ENCODE results near the gene DUSP3.

Gene DUSP3

DNA sequence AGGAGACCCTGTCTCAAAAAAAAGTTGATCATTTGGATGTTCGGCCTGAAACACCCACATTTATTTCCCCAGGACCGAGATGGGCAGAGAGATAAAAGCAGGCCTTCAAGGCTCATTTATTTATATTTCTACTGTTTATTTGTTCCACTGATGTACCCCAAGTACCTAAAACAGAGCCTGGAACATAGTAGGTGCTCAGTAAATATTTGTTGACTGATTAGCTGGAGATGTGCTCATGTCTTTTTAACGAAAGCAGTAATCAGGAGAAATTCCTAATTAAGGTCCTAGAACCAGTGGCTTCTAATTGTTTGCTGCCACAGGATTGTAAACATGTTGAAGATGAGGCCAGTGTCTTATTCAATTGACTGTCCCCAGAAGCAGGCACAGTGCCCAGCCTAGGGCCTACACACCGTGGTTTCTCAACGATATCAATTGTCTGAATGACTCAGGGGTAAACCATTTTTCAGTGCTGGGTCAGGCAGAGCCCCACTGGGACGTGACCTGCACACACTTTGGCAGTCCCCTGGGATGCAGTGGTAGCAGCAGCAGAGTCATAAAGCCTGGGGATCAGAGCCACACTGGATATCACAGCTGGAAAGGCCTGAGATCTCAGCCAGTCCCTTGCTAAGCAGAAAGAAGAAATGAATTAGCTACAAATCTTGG, 54.9 kb downstream of the DUSP3 start:
- no peak for DNase-seq

- DNase-seq, result no peak
These were observed 55.7 kb downstream of the DUSP3 start for GRCh38 chr17:43722870-43723665.

DNA sequence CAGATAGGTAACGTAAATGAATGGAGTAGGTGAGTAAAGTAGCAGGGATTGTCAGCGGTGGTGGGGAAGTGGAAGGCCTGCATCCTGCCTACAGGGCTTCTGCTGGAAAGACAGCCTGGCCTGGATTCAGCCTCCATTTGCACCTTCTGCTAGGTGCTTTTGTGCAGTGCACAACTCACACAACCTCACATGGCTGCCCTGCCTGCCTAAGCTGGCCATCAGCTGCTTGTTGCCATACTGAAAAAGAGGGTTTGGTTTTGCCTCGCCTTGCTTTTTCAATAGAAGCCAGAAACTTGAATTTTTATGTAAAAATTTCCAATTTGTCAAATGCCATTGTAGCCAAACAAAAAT, 56.5 kb downstream of the DUSP3 start:
- no peak for DNase-seq

DNA sequence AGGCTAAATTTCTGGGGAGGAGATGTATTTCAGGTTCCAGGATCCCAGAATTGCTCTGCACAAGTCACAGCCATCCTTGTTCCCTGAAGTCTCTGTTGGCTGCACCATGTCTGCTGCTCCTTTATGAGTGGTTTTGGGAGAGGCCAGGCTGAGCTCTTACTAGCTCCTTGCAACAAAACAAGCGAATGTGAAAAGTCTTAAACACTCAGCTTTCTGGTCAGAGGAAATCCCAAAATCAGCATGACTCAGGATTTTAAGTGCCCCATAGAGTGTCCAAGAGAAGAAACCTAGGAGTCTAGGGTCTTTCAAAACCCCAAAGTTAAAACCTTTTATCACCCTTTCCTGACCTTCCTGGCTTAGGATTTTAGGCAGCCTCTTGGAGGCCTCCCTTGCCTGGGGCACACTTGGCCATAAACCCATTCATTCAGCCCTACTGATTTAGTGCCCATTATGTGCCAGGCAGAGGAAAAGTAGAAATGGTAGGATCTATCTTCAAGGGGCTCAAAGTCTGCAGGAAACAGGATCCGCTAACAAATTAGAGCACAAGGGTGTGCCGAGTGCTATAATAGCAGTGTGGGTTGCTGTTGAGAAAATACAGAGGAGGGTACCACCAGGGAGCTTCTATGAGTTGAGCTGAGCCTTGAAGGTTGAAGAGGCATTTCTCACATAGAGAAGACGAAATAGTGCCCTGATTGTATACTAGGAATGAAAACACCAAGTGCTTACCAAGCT, 57.1 kb downstream of the DUSP3 start:
- no peak for DNase-seq

DNA sequence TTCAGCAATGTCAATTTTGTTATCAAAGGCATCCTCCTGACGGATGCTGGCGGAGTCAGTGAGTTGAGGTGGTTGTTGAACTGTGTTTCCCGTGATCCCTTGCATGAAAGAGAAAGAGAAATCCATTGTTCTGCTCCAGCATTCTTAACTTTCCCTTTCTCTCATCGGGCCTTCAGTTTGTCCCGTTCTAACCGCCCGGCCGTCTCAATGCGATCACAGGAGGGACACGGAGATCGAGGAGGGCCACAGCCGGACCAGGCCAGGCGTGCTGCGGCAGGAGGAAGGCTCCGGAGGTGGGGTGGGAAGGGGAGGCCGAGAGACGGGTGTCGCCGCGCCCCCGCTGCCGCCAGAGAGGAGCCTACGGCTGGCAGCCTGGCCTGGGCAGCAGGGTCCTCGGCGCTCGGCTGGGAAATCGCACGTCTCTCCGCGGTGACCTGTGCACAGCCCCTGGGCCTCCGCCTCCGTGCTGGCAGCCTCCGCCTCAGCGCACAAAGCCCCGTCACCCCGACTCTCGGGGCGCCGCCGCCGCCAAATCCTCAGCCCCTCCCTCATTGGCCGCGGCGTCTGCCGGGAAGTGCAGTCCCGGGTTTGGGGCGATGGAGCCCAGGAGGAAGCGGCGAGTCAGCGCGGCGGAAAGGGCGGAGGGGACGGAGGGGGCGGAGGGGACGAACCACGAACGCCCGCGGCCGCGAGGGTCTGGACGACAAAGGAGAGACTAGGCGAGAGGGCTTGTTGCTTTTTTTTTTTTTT, 58.3 kb downstream of the DUSP3 start:
- DNase-seq, result peak; percentile 70 to 76

DNA sequence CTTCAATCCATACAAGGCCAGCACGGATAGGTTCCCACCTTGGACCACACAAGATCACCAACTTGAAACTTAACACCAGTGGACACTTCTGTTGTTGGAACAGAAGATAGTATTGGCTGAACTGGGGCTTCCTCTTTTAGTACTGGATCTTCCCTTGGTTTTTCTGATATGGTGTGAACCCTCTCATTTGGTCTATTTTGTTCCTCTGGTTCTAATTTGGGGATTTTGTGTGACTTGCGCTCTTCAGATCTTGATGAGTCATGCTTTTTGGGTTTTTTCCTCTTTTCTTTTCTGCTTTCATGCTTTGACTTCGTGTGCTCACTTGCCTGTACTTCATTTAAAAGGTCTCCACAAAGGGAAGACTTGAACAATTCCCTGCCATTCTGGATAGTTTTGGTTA, 59.2 kb downstream of the DUSP3 start:
- no peak for DNase-seq

DNA sequence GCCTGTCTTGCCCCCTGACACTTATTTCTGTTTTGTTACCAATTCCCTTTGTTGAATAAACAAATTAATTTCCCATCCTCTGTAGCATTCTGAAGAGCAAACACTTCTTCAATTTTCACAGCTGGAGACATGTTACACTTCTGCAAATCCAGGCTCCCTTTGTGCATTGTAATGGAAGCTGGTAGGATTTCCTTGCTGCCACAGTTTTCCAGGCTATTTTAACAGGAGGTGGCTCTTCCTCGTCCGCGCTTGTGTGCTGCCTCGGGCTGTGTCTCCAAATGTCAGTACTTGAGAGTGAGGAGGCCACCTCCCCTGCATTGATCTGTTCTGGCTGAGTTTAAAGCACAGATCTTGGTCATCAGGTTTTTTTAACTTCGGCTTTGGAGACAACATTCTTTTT, 60.2 kb downstream of the DUSP3 start:
- no peak for DNase-seq

DNA sequence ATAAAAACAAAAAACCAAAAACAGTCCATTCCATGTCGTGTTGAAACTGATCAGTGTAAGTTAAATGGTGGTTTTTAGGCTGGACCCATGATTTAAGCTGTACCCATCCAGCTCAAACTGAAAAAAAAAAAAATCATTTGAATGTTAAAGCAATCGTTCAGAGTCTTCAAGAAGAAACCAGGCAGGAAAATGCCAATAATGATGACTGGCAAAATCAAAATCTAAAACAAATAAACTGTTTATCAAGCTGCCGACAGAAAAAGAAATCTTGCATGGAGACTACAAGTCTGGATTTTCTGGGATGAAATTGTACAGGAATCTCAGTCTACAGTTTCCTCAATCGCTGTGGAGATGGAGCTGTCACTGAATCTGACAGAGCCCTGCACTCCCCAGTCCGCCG, 60.9 kb downstream of the DUSP3 start:
- no peak for DNase-seq
